GM18502 (cell line): ENCODE data around the gene TNC.

Experiments
- ATAC-seq: cut with Tn5 transposase; IDR thresholded peaks from one replicate; pipeline ENCODE4 v1.9.1; 2021; ENCODE audit warnings: mild to moderate bottlenecking; ENCODE audit not compliant: unreplicated experiment, poor library complexity

Gene TNC

DNA sequence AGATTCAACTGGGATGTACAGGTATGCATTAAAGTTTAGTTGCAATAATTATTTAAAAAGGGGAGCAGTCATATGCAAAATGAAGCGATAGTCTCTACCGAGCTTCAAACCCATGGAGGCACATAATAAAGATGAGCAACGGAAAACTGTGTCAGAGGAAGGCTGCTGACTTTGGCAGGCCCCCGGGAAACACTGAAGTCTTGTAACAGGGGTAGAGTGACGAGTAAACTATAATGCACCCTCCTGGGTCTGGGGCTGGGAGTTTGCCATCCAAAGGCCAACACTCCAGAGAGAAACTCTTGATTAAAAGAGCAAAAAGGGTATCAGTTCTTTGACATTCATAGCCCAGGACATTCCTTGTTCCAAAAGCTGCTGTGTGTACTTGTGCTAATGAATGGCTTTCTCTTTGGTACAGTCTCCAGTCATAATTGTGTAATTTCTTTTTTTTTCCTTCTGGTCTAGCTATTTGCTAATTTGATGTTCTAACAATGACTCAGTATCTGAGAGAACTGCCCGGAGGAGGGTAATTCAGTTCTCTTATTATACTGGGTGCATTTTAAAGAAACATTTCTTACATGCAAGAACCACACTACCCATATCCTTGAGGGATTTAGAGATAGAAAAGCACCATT is 59.2 kb downstream of the TNC start:
- ATAC-seq, result no peak

DNA sequence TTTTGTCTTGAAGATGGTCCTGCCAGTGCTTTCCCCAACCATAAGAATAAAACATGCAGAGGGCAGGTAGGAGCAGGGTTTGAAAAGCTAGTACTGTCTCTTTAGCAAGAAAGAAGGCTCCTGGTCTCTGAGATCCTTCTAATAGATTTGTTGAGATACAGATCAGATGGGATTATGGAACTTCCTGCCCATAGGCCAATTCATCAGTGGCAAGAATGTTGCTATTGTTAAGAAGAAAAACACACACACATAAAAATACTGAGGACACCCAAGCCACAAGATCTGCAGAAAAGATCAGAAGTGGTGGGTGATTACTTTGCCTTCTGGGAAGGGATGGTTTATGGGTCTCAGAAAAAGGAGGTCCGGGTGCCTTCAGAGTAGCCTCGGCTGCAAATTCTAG is 59.8 kb downstream of the TNC start:
- no peak for ATAC-seq

- ATAC-seq, result no peak
Measured at GRCh38 chr9:115057559-115057958, 60.4 kb downstream of the TNC start.

GRCh38 chr9:115050002-115050490 is 67.9 kb downstream of the TNC start:
- no peak for ATAC-seq

- no peak for ATAC-seq
Measured at GRCh38 chr9:115046824-115047223, 71.1 kb downstream of the TNC start.

GRCh38 chr9:115046199-115046598 is 71.8 kb downstream of the TNC start:
- ATAC-seq, result no peak

- ATAC-seq, result no peak
Measured at GRCh38 chr9:115043632-115044031, 74.3 kb downstream of the TNC start.

DNA sequence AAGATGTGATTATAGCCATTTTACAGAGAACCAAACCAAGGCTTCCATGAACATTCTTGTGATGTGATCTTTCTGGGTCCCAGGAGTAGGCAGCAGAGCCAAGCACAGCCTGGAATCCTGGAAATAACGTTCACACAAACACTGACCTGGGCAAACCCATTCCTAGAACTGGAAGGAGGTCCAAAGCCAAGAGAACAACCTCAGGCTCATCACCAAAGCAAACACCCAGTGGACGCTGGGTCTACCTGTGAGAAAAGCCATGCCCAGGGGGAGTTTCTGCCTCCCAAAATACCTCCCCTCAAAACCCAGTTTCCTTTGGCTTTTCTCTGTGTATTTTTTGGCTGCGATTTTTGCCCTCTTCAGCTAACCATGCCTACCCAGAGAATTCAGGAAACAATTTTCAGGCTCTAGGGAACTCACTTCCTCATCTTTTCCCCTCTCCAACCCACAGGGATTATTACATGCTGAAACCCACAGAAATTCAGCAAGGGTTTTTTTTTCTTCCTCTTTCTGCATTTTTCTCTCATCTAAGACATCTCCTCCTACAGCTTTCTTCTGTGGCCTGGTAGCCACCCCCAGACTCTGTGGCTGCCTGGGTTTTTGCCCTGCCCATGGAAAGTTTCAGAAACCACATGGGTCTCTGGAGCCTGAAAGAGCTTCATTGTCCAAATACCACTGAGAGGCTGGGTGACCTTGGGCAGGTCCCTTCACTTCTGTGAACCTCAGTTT is 75.0 kb downstream of the TNC start:
- ATAC-seq, result no peak

GRCh38 chr9:115039516-115040120 is 78.3 kb downstream of the TNC start:
- ATAC-seq, result no peak

DNA sequence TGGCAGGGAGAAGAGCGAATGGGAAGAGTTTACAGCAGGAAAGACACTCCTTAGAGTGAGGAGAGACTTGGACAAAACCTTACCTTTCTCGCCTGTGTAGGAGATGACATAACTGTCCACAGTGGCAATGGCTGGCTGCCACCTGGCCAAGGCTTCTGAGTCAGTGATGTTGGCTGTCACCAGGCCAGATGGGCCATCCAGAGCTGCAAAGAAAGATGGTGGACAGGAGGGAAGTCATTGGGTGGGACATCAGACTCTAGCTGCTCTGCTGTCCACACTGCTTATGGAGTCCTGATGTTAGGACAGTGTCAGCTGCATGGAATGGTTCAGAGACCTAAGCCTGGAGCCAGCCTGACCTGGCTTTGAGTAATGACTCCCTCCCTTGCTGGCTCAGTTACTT is 79.8 kb downstream of the TNC start:
- no peak for ATAC-seq

GRCh38 chr9:115036691-115037090 is 81.3 kb downstream of the TNC start:
- ATAC-seq, result no peak

DNA sequence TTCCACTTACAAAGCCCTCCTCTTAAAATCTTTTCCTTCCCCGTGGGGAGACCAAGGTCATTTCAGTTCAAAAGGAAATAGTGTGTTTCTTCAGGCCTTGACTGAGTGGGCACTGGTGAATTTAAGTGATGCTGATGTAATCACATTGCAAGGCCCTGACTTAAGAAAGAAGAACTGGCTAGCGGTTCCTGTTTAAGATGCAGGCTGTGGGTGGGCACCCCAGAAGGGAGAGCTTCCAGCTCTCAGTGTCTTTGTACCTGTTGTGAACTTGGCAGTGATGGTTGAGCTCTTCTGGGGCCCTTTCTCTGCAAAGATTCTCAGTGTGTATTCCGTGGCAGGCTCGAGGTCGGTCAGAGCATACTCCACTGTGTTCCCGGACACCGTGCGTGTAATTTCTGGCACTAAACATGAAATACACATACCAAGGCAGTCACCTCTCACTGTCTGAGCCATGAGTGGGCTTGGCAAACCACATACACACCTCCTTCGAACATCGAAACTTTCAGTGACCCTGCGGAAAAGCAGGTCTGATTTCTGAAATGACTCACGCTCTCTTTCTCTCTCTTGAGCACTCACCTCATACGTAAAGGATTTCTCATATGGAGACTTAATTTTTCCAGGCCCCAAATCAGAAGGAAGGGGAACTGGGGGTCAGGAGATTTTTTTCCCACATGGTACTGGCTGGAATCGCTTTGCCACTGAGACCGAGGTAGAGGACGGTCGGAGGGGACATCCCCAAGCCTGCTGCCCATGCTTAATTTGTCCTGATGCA is 81.9 kb downstream of the TNC start:
- peak; percentile 90 for ATAC-seq

DNA sequence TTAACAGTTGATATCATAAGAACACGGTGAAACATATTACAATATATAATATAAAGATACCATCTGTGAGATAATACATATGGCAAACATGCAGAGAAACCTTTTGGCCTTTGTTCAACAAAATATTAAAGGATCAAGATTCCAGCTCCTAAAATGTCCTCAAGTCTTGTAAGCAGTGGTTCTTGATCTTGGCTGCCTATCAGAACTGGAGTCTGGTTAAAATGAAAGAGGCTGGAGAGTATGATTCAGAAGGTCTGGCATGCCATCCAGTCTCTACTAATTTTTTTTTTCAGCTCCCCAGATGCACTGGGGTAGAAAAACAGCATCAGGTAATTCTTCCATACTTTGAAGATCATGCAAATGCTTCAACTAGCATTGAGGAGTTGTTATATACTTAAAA is 83.2 kb downstream of the TNC start:
- ATAC-seq, result no peak

DNA sequence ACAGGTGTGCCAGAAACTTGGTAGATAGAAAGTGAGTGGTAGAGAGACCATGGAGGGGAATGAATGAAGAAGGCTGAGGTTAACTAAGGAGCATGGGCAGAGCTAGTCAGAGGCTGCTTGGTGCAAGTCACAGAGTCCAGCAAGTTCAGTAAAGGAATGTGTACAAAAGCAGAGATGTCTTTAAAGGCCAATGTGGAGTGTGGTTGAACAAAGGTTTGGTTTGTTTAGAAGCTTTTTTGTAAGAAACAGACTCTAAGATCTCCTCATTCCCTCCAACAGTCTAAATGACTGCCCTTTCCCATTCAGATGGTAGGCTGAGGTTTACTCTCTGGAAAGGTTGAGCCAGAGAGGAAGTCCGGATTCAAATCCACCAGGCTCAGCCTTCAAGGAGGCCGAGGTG is 84.2 kb downstream of the TNC start:
- no peak for ATAC-seq

DNA sequence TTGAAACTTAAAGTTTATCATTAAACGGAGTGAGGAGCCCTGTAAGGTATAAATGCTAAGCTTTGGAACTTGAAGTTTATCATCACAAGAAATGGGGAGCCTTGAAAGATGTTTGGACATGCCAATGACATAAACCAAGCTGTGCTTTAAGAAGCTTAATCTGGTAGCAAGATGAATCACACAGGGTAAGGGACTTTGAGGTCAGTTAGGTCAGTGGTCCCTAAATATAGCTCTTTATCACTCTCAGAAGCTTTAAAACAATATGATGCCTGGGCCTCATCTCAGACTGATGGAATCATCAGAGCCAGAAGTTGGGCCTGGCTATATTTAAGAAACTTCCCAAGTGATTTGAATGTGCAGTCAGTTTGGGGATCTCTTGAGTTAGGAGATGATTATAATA is 85.7 kb downstream of the TNC start:
- no peak for ATAC-seq

GRCh38 chr9:115030006-115030405 is 88.0 kb downstream of the TNC start:
- no peak for ATAC-seq

GRCh38 chr9:115025721-115026120 is 92.2 kb downstream of the TNC start:
- ATAC-seq, result no peak

DNA sequence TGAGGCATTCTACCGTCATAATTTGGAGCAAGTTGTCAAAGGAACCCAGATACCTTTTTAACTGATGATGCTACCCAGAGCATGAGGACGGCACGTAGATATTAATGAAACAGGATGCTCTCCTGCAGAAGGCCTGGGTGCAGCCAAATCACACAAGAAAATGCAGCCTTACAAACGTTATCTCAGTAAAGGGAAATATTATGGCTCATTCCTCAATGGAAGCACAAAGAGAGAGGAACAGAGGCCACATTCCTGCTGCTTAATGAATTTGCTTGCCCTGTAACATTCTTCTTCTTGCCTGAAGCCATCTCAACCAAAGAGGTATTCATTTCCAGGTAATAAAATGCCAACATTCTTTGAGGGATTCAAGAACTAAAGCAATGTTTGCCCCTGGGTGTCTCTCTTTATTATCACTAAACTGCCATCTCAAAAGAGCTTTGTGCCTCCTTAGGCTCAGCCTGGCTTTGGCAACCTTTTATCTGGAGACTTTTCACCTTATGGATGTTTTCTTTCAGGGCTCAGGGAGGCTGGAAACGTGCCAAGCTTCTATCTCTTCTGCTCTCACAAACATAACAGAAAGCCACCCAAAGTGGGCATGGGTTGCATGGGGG is 92.9 kb downstream of the TNC start:
- no peak for ATAC-seq

GRCh38 chr9:115022760-115023434 is 95.1 kb downstream of the TNC start:
- ATAC-seq, result no peak
